Skin epidermis (tissue), 12 donors: ENCODE results near the gene CAAP1.
"Not testable (repeated sequence)": the region's sequence is repeated elsewhere in the genome, so short reads cannot be mapped to it uniquely, and the experiment has no call there.

Experiments
- H3K27ac ChIP-seq, 21 experiments: fragments of 200-600 bp; sonication (generic) in 11 of 21; one replicate each; pipeline ENCODE4 v1.5.0; 2020; ENCODE audit warnings: mild to moderate bottlenecking in 3 of 21, inconsistent platforms in 2 of 21, moderate library complexity in 2 of 21
- H3K4me3 ChIP-seq, 7 experiments: fragments of 200-600 bp; sonication (generic) in 2 of 7; one replicate each; pipeline ENCODE4 v1.5.0; 2020; ENCODE audit warnings: inconsistent platforms in 2 of 7, mild to moderate bottlenecking in 2 of 7, moderate library complexity in 1 of 7

CAAP1 gene

GRCh38 chr9:26856413-26857032 lies 36.1 kb downstream of the CAAP1 start:
- no peak overlapping the region for H3K27ac ChIP-seq
- no peak overlapping the region for H3K4me3 ChIP-seq

GRCh38 chr9:26850995-26851394 lies 41.6 kb downstream of the CAAP1 start:
- no peak overlapping the region for H3K4me3 ChIP-seq
- no peak overlapping the region for H3K27ac ChIP-seq

GRCh38 chr9:26833792-26834191 lies 58.8 kb downstream of the CAAP1 start:
- no peak overlapping the region for H3K4me3 ChIP-seq
- no peak overlapping the region for H3K27ac ChIP-seq

GRCh38 chr9:26828391-26828955 lies 64.1 kb downstream of the CAAP1 start:
- not testable (repeated sequence) for H3K27ac ChIP-seq, H3K4me3 ChIP-seq

- H3K4me3 ChIP-seq: no peak overlapping the region
- no peak overlapping the region for H3K27ac ChIP-seq
Observed at GRCh38 chr9:26814799-26815198, 77.8 kb downstream of the CAAP1 start.

- H3K27ac ChIP-seq: no peak overlapping the region
Observed at GRCh38 chr9:26813247-26813646, 79.4 kb downstream of the CAAP1 start.

GRCh38 chr9:26812217-26812616 lies 80.4 kb downstream of the CAAP1 start:
- Histone ChIP-seq H3K4me3 (no peak overlapping the region), H3K27ac (no peak overlapping the region)

More at GRCh38 chr9:26813247-26813646, 79.4 kb downstream of the CAAP1 start:
- no peak overlapping the region for H3K4me3 ChIP-seq

- H3K4me3 ChIP-seq: no peak overlapping the region
- no peak overlapping the region for H3K27ac ChIP-seq
Observed at GRCh38 chr9:26811106-26811505, 81.5 kb downstream of the CAAP1 start.

- H3K27ac ChIP-seq: no peak overlapping the region
Observed at GRCh38 chr9:26809795-26810194, 82.8 kb downstream of the CAAP1 start.

GRCh38 chr9:26807161-26807560 lies 85.4 kb downstream of the CAAP1 start:
- Histone ChIP-seq H3K4me3 (no peak overlapping the region), H3K27ac (no peak overlapping the region)

More at GRCh38 chr9:26809795-26810194, 82.8 kb downstream of the CAAP1 start:
- H3K4me3 ChIP-seq: no peak overlapping the region

GRCh38 chr9:26802921-26803320 lies 89.7 kb downstream of the CAAP1 start:
- Histone ChIP-seq H3K4me3 (no peak overlapping the region), H3K27ac (no peak overlapping the region)

- H3K27ac ChIP-seq: no peak overlapping the region
Observed at GRCh38 chr9:26801772-26802171, 90.8 kb downstream of the CAAP1 start.

GRCh38 chr9:26800322-26800721 lies 92.3 kb downstream of the CAAP1 start:
- Histone ChIP-seq H3K4me3 (no peak overlapping the region), H3K27ac (no peak overlapping the region)

More at GRCh38 chr9:26801772-26802171, 90.8 kb downstream of the CAAP1 start:
- no peak overlapping the region for H3K4me3 ChIP-seq

- Histone ChIP-seq H3K4me3 (no peak overlapping the region), H3K27ac (no peak overlapping the region)
Observed at GRCh38 chr9:26791274-26791673, 101.3 kb downstream of the CAAP1 start.
